AG04449 (cell line): Measurements from ENCODE around the gene ZRANB1.

ENCODE experiments used
- CTCF ChIA-PET: fragments of 350-600 bp; formaldehyde crosslinking; extraction: SDS; loops from one replicate; lab custom pipeline; 2021; ENCODE audit warnings: antibody characterized with exemption; lab: Yijun Ruan, JAX
- POLR2A ChIA-PET: fragments of 400-600, 350-600 bp; formaldehyde crosslinking; extraction: SDS; loops from one replicate; lab custom pipeline; 2020; ENCODE audit warnings: antibody characterized with exemption, inconsistent platforms; lab: Yijun Ruan, JAX
- DNase-seq: peaks from one replicate; pipeline ENCODE4 v3.0.0-alpha.2; 2010; ENCODE audit warnings: low read depth, low spot score
- H3K4me3 ChIP-seq: 2 replicates; pipeline ENCODE4 v1.5.1; 2011; ENCODE audit warnings: low read depth, mild to moderate bottlenecking, control low read depth, low read length
- TF ChIP-seq, protein P1 (sequence below): IDR thresholded peaks from one replicate; pipeline ENCODE4 v1.5.1; 2011; ENCODE audit warnings: mild to moderate bottlenecking, moderate library complexity, low read length, control low read depth, inconsistent platforms; ENCODE audit not compliant: insufficient read depth; ENCODE audit errors: missing control alignments

Gene ZRANB1

GRCh38 chr10:125018576-125019143 lies 76.7 kb downstream of the ZRANB1 start:
- POLR2A ChIA-PET: no interaction called here
- TF ChIP-seq, protein P1, sequence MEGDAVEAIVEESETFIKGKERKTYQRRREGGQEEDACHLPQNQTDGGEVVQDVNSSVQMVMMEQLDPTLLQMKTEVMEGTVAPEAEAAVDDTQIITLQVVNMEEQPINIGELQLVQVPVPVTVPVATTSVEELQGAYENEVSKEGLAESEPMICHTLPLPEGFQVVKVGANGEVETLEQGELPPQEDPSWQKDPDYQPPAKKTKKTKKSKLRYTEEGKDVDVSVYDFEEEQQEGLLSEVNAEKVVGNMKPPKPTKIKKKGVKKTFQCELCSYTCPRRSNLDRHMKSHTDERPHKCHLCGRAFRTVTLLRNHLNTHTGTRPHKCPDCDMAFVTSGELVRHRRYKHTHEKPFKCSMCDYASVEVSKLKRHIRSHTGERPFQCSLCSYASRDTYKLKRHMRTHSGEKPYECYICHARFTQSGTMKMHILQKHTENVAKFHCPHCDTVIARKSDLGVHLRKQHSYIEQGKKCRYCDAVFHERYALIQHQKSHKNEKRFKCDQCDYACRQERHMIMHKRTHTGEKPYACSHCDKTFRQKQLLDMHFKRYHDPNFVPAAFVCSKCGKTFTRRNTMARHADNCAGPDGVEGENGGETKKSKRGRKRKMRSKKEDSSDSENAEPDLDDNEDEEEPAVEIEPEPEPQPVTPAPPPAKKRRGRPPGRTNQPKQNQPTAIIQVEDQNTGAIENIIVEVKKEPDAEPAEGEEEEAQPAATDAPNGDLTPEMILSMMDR: no peak
- DNase-seq: no peak
- CTCF ChIA-PET: no interaction called here
- H3K4me3 ChIP-seq: no peak overlapping the region

DNA sequence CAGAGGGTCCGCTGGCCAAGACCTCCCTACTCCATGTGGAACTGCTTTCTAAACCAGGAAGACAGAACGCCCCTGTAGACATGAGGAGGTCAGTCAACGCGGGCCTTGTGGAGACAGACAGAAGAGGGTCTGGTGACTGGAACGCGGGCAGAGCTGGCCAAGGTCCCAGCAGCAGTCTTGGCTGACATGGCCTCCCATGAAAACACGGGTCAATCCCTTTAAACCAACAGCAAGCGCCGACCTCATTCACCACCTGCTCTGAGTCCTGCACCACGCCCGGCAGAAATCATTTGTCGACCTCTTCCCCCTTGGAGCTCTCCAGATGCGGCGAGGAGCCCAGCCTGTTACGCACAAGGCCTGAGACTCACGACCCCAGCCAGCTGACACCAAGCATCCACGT lies 78.5 kb downstream of the ZRANB1 start:
- DNase-seq: no peak
- no peak overlapping the region for H3K4me3 ChIP-seq
- TF ChIP-seq, protein P1: no peak
- ChIA-PET POLR2A (no interaction called here), CTCF (interaction anchor here (1.1 to 2.4 kb wide), 5 partner anchors 14 to 490 kb away, joined by 3 to 10 read pairs (median 5); no protein-coding TSS in a partner anchor)

DNA sequence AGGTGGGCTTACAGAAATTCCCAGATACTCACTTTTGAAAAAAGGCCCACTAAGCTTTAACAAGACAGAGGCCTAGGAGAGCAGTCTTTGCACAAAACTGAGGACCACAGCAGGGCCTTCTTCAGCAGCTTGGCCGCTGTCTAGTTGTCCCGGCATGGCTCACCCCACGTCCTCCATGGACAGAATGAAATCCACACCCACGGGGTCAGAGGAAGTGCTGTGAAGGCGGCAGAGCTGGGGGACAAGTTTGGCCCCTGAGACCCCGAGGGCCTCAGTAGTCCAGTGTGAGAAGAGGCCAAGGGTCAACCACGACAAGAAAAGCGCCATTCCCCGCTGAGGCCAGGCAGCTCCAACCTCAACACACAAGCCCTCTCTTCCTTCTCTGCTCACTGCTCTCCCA lies 78.9 kb downstream of the ZRANB1 start:
- CTCF ChIA-PET: interaction anchor here (1.2 to 2.4 kb wide), 3 partner anchors 14 to 28 kb away, joined by 3 to 10 read pairs (median 6); no protein-coding TSS in a partner anchor
- POLR2A ChIA-PET: no interaction called here
- no peak overlapping the region for H3K4me3 ChIP-seq
- TF ChIP-seq, protein P1: no peak
- DNase-seq: no peak

DNA sequence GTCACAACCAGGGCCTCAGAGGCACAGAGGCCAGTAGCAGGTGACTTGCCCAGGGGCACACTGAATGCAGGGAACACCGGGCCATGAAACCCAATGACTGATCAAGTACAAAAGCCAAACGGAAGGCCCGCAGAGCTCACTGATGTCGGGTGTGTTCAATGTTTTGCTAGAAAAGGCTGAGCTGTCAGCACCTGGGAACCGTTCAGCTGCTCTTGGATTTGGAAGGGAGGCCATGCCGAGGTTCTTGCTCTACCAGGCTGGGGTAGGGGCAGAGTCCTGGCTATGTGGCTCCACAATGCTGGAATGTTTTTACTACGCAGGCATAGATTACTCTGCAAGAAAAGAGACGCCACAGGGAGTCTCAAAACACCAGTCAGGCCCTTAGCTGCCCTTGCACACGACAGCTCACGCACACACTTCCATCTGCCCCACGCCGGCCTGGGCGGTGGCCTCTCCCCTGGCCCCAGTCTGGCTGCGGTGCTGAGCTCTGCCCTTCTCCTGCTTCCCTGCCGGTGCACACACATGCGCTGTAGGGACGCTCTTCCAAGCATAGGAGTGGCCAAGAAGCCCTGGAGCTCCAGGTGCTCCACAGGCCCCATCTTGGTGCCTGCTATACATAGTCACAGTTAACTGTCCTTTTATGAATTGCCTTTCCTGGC lies 79.9 kb downstream of the ZRANB1 start:
- ChIA-PET CTCF (interaction anchor here (1.2 to 2.0 kb wide), 3 partner anchors 13 to 29 kb away, joined by 3 to 6 read pairs (median 6); no protein-coding TSS in a partner anchor), POLR2A (interaction anchor here (0.6 to 1.2 kb wide), 2 partner anchors 10 to 39 kb away, joined by 3 read pairs; no protein-coding TSS in a partner anchor)
- no peak for DNase-seq
- TF ChIP-seq, protein P1: no peak
- no peak overlapping the region for H3K4me3 ChIP-seq

GRCh38 chr10:125022671-125023070 lies 80.7 kb downstream of the ZRANB1 start:
- DNase-seq: no peak
- H3K4me3 ChIP-seq: no peak overlapping the region
- CTCF ChIA-PET: interaction anchor here (2.0 kb wide), 1 partner anchor 30 kb away, joined by 6 read pairs; no protein-coding TSS in a partner anchor
- POLR2A ChIA-PET: interaction anchor here (0.6 to 1.2 kb wide), 2 partner anchors 11 to 38 kb away, joined by 3 read pairs; no protein-coding TSS in a partner anchor
- TF ChIP-seq, protein P1: no peak

GRCh38 chr10:125023255-125023654 lies 81.3 kb downstream of the ZRANB1 start:
- TF ChIP-seq, protein P1: no peak
- no peak for DNase-seq
- POLR2A ChIA-PET: no interaction called here
- CTCF ChIA-PET: interaction anchor here (2.0 kb wide), 1 partner anchor 31 kb away, joined by 6 read pairs; no protein-coding TSS in a partner anchor
- no peak overlapping the region for H3K4me3 ChIP-seq
